OCI-M2 (cell line): ENCODE results near the gene UNC5B.

ENCODE experiments used
- DNase-seq: peaks from one replicate; lab custom pipeline; 2025; ENCODE audit not compliant: unreplicated experiment; lab: John Stamatoyannopoulos, UW

UNC5B gene

GRCh38 chr10:71239131-71239915 lies 27.0 kb downstream of the UNC5B start:
- DNase-seq, result no peak

GRCh38 chr10:71239946-71240795 lies 27.8 kb downstream of the UNC5B start:
- no peak for DNase-seq

- DNase-seq, result no peak
Measured at GRCh38 chr10:71241114-71241829, 28.9 kb downstream of the UNC5B start.

GRCh38 chr10:71241830-71242621 lies 29.7 kb downstream of the UNC5B start:
- no peak for DNase-seq

GRCh38 chr10:71242622-71243009 lies 30.2 kb downstream of the UNC5B start:
- DNase-seq, result no peak

GRCh38 chr10:71243756-71244395 lies 31.5 kb downstream of the UNC5B start:
- no peak for DNase-seq

- DNase-seq, result no peak
Measured at GRCh38 chr10:71244431-71245419, 32.4 kb downstream of the UNC5B start.

- no peak for DNase-seq
Measured at GRCh38 chr10:71245420-71246325, 33.3 kb downstream of the UNC5B start.

GRCh38 chr10:71246591-71247413 lies 34.4 kb downstream of the UNC5B start:
- DNase-seq, result no peak

- DNase-seq, result no peak
Measured at GRCh38 chr10:71247414-71247705, 35.0 kb downstream of the UNC5B start.

GRCh38 chr10:71247804-71248203 lies 35.4 kb downstream of the UNC5B start:
- DNase-seq, result no peak

GRCh38 chr10:71248210-71248609 lies 35.8 kb downstream of the UNC5B start:
- DNase-seq, result no peak

- no peak for DNase-seq
Measured at GRCh38 chr10:71249996-71250395, 37.6 kb downstream of the UNC5B start.

GRCh38 chr10:71250405-71250804 lies 38.0 kb downstream of the UNC5B start:
- DNase-seq, result no peak

GRCh38 chr10:71250842-71251241 lies 38.5 kb downstream of the UNC5B start:
- DNase-seq, result no peak

GRCh38 chr10:71251319-71251718 lies 38.9 kb downstream of the UNC5B start:
- DNase-seq, result no peak

- no peak for DNase-seq
Measured at GRCh38 chr10:71252220-71252619, 39.9 kb downstream of the UNC5B start.
